Esophagus mucosa (tissue), 1 donor: Measurements from ENCODE around the gene SLC16A3. TPM values are rescaled to one million over a fixed set of nuclear protein-coding genes. Genes with fewer than 3 reads are reported as not detected.
A peak's percentile ranks its signal among the peaks of the same experiment; 100 is the strongest.

Experiments
- ATAC-seq: fragments of 200-7000 bp; cut with Tn5 transposase; one replicate; pipeline ENCODE4 v1.9.1; 2020
- total RNA-seq: library from RNA; stranded (reverse); gene quantifications from one replicate; pipeline ENCODE4 v1.2.4, GENCODE V29; 2023
- donor health status: DM: yes; HTN: yes; CAD: no.

The SLC16A3 gene
- total RNA-seq, 1 donor from 2014 or later = 50.0 TPM

DNA sequence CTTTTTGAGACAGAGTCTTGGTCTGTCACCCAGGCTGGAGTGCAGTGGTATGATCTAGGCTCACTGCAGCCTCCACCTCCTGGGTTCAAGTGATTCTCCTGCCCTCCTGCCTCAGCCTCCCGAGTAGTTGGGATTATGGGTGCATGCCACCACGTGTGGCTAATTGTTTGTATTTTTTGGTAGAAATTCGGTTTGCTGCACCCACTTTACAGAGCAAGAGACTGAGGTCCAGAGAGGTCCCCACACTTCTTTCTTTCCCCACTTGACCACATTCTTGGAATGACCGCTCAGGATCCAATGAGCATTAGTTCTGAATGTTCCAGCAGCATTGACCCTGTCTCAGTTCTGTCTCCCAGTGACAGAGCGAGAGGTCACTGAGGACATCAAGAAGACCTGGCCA, 5.3 kb upstream of the SLC16A3 start:
- no peak for ATAC-seq

DNA sequence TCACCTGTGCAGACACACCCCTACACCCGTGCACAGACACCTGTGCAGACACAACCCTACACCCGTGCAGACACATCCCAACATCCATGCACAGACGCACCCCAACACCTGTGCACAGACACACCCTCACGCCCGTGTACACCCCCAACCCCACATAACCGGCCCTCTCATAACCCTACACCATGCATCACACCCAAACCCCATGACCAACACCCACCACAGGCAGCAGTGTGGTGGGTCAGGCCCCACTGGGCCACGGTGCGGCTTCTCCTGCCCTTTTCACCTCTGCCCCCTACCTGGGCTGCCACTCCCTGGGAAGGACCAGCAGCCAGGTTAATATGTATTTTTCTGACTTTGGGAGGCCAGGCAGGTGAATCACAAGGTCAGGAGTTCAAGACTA, 4.2 kb upstream of the SLC16A3 start:
- no peak for ATAC-seq

DNA sequence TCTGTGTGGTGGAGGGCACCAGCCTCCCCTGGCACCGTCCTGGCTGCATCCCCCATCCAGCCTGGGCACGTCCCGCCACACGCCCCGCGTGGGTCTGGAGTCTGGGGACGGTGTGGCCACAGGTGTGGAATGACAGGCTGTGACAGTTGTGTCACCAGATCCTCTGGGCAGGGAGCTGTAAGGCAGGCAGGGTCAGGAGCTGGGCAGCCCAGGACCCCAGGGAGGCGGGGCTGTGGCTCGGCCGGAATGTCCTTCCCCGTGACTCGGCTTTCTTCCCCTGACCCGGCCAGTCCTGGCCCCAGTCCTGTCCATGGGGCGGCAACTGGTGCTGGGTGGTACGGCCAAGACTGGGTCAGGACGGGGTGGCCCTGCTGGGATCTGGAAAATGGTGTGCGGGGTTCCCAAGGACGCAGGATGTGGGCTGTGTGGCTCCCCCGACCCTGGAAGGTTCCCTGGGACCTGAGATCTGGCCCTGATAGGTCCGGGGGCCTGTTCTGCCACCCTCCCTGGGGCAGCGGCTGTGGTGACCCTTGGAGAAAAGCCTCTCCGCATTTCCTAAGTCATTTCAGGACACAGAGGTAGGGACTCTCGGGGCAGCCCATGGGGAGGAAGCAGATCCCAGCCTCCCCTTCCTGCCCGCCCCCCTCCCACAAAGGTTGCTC, 3.3 kb upstream of the SLC16A3 start:
- ATAC-seq = no peak

DNA sequence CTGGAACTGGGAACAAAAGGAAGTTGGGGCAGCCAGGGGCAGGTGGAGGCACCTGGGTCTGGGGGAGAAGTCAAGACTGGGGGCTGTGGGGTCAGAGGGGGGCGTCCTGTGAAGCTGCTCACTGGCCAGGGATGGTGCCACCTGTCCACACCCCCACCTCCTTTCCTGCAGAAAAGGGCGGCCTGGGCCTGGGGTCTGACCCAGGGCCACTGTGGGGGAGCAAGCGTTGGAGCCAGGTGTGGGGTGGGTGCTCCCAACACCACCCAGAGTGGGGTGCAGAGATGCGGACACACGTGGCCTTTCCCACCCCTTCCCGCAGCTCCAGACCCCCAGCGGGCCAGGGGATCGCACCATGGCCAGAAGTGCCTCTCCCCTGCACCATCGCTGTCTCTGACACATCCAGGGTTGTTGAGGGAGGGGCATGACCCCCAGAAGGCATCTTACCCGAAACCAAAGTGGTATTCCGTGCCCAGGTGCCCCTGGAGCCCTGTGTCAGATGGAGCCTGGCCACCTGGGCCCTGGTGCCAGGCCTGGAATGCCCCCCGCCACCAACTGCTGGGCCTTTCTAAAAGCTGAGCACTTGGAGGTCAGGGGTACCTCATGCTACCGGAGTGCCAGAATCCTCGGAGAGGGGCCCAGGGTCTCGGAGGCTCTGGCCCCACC, 2.6 kb upstream of the SLC16A3 start:
- no peak for ATAC-seq

DNA sequence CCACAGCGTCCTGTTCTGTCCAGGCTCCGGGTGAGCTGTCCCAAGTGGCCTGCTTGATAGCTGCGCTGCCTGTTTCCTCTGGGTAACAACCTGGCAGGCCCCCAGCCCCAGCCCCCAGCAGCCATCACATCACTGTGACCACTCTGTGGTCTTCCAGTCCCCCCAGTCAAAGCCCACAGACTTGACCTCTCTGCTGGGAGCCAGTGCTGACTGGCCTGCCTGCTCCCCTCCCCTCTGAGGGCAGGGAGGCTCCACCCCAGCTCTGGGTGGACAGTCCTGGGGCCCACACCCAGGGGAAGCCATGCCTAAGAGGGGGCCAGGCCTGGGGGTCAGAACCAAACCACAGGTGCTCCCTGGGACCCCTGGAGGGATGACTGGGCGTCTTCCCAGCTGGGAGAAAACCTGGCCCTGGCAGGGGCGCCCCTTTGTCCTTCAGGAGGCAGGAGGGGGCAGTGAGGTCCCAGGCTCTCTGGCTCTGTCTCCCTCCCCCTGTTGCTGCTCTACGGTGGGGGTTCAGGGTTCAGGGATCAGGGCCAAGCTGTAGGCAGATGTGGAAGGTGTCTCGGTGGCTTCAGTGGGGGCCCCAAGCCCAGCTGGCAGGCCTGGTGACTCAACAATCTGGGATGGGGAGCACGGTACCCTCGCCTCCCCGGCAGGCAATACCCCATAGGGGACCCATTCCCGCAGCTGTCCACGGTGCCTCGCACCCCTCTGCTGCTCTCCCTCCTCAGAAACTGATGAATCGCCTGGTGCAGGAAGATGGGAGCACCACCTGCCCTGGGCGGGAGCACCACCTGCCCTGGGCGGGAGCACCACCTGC, 1.8 kb upstream of the SLC16A3 start:
- no peak for ATAC-seq

DNA sequence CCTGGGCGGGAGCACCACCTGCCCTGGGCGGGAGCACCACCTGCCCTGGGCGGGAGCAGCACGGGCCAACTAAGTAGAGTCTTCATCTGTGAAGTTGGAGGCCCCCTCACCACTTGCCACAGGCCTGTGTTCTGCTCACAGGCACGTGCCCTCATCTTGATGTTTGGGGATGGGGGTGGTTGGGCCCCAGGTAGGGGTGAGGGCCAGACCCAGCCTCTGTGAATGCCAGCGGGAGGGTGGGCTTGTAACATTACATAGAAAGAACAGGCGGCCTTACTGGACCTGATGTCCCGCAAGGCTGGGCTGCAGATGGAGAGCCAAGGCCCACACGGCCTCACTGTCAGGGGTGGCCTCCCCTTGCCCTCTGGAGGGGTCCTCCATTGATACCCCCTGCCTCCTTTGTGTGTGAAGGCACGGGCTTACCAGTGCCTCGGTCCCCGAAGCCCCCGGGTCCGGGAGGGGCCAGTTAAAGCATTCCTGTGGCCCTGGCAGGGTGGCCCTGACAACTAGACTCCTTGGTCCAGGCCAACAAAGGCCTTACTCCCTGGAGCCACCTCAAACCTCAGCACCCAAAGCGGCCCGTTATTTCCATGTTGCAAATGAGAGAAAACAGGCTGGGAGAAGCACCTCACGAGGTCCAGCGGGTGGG, 1.1 kb upstream of the SLC16A3 start:
- ATAC-seq = no peak

DNA sequence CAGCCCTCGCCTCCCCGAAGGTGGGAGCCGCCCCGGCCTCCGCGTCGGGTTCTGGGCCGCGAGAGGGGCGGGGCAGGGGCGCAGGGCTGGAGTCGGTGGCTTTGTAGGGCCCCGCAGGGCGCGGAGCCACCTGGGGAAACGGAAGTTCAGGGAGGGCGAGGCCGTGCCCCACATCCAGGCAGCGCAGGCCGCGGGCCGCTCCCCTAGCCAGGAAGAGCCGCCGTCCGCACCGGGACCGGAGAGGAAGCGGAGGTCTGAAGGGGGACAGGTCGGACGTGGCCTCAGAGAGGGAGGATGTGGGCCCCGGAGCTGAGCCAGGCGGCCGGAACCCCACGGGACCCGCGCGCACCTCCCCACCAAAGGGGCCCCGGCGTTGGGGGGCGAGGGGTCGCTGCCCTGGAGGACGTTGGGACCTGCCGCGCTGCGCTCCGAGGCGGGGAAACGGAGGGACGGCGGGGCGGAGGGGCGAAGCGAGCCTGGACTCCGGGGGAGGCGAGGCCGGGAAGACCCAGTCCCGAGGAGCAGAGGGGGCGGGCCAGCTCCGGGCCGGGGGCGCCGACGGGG, 482 bp upstream of the SLC16A3 start:
- ATAC-seq = peak; percentile 24

DNA sequence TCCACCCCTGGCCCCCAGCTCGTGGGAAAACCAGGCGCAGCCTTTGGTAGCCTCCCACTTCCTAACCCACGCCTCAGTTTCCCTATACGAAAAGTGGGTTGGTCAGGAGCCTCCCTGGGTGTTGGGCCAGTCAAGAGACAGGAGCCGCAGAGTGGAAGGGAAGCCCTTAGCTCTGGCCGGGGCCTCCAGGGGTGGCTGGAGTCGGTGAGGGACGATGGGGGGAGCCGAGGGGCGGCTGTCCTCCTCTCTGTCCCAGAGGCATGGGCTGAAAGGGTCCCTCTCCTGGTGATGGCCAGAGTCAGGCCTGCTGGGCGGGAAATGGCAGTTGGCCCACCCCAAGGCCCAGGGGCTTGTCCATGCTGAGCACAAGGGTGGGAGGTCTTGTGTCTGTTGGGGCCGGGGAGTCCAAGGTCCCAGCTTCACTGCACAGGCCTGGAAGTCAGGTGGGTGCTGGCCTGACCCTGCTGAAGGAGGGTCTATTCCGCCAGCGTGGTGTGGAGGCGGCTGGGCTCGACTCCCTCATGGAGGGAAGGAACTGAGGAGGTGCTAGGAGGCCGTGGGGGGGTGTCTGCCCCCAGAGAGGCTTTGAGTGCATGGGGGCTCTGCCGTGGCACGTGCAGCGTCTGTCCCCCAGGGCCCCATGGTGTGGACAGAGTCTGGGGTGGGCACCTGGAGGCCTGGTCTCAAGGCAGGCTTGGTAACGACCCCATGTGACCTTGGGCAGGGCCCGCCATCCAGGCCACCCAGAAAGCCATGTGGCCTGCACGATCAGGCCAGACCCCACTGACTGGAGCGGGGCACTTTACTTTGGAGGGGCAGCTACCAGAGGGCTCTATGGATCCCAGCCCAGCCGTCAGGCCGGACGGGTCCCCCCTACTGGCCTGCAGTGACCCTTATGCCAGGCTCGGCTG, 1.1 kb downstream of the SLC16A3 start:
- ATAC-seq = no peak

DNA sequence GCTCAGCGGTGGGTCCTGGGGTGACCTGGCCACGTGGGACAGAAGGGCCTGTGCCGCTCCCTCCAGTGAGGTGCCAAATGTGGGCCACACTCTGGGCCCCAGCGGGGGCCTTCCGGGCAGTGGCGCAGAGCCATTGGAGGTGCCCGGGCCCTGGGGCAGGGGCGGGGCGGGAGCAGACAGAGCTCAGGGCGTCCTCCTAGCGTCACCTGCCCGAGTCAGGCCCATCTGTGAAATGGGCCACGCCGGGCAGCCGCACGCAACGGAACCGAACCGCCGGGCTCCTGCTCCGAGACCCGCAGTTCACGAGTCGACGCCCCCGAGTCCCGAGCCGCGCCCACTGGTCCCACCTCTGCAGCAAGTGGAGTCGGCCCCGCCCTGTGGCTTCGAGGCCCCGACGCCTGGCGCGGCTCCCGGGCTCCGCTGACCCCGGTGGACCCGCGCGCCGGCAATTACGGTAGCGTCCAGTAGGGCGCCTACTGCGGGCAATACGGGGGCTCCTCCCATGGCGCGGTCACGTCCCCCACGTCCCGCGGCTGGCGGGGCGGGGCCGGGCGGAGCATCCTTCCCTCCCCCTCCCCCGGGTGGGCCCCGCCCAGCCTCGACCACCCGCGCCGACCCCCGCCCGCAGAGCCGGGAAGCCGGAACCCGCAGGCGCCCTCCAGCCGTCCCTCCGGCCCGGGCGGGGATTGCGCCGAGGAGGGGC, 1.9 kb downstream of the SLC16A3 start:
- peak; percentile 34 for ATAC-seq

DNA sequence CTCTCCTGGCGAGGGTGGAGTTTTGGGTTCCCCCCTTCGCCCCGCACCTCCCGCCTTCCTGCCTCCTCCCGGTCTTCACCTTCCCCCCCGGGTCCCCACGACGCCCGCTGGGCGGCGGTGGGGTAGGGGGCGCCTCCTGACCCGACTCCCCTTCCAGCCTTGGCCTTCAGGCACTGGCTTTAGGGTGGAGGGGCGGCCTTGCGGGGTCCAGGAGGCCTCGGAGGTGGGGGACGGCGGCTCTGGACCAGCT, 2.4 kb downstream of the SLC16A3 start:
- no peak for ATAC-seq

DNA sequence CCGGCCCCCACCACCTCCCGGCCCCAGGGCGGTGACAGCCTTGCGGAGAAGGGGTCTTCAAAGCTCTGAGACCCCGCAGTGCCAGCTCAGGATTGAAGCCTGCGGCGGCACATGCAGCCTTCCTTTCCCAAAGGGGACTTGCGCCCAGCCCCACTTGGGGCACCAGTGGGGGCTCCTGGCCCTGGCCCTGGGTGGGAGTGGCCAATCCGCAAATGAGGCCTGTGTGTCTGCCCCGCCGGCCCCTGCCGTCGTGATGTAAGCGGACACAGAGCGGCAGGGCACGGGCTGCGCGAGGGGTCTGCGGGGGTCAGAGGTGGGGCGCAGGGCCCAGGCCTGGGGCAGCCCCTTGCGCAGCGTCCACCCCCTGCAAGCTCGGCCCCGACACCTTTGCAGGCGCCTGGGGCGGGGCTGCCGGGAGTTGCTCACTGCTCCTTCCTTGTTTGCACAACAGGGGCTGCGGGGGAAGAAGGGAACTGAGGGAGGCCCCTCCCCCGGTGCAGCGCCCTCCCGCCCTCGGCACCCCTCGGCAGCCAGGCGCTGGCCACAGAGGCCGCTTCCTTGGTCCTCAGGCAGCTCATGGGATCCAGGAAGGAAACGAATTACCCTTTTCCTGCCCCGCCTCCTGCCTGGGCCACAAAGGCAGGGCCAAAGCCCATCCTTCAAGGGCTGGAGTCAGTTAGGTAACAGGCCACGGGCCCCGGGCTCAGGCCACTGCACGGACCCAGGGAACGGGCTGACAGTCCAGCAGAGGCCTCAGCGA, 2.9 kb downstream of the SLC16A3 start:
- peak; percentile 10 for ATAC-seq

DNA sequence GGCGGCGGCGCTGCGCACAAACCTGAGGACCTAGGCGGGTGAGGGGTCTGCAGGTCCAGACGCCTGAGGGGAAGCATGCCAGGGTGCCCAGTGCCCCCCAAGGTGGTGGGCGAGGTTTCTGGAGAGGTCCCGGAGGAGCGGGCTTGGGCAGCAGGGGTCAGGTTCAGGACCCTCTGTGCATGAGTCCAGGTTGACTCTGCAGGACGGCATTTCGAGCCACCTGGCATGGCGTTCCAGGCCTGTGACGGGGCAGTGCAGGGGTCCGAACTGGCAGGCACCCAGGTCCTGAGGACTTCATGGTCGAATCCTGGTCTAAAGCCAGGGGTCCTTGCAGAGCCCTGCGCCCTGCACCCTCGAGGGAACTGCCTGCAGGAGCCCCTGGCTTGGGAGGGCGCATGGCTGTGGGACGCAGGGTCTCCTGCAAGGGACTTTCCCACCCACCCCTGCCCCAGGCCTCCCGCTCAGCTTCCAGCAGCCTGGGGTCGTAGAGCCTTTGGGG, 3.5 kb downstream of the SLC16A3 start:
- ATAC-seq = no peak

DNA sequence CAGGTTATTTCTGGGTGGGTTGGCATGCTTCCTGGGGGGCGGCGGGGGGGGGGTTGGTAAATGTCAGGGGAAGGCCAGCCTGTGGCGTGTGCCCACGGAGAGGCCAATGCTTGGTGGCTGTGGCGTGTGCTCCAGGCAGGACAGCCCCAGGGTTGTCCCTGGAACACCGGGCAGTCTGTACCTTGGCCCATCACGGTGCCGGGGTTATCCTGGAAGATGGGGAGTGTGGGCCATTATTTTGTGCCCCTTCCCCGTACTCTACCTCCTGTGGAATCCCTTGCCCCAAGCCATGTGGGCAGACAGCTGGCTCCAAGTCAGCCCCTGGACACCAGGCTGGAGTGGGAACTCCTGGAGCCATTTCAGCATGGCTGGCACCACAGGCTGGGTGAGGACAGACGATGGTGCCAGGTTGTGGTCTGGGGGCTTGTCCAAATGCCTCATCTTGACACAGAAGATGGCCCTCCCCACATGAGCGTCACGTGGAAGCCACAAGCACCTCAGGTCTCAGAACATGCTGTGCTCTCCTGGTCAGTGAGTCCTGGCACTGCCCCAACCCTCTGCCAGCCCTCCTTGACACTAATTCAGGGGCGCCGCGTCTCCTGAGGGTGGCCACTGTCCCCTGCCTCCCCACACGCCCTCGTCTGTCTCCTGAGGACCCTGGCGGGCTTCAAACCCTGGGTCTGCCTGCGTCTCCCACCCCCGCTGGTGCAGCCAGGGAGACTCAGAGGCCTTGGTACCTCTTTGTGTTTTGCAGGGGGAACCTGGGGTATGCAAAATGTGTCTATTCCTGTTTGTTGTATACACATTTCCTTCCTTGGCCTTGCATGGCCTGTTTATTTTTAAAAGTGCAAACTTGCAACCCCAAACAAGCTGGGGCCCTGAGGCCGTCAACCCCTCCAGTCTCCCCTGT, 4.3 kb downstream of the SLC16A3 start:
- ATAC-seq = no peak

DNA sequence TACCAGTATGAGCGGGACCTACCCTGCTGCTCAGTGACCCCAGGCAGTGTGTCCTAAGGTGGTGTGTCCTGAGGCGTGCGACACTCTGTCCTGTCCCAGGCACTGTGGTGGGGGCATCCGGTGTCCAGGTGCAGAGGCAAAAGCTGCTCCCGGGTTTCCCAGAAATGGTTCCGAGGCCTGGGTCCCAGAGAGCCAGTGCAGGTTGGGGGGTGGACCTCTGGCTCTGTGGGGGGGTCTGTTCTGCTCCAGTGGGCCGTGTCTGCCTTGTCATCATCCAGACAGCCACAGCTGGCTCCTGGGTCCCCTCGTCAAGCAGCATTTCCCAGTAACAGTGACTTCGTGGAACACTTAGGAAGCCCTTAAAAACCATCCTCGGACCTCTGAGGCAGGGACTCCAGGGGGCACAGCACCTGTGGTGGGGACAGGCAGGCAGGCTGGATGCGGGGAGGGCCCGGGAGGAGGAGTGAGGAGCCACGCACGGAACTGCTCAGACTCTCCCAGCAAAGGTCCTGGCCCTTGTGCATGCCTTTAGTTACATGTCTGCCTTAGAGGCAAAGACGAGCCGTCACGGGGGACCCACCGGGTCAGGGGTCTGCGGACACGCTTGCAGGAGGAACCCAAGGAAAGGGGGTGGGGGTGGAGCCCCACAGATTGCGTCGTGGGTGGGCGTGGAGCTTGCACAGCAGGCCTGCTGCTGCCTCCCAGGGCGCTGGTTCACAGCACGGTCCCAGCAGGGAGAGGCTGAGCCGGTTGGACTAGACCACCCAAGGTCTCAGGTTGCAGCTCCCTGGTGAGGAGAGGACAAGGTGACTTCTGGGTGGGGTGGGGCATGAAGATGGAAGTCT, 5.6 kb downstream of the SLC16A3 start:
- ATAC-seq = peak; percentile 7

DNA sequence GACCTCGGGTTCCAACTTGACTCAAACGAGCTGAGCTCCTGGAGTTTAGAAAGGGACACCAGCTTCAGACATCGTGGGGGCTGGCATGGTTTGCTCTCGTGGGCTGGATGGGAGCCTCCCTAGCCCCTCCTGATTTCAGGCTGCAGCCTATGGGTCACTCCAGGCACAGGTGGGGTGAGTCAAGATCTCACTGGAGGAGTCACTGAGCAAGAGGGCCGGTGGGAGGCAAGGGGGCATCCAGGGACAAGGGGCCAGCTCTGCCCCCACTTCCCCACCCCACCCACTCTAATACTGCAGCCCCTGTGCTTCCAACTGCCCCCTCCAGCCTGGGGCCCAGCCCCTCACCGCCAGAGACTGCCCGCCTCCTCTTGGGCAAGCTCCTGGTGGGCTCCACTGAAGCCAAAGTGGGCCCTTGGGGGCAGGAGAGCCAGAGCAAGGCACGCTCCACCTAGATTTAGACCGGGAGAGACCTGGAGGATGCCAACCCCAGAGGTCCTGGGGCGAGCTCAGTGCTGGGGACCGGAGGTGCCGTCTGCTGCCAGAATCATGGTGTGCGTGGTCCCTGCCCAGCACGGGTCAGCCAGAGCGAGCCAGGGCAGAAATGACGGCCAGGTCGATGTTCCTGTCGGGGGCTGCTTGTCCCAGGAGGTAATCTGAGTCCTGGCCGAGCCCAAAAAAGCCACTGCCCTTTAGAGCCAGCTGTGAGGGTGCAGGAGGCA, 6.4 kb downstream of the SLC16A3 start:
- ATAC-seq = no peak

DNA sequence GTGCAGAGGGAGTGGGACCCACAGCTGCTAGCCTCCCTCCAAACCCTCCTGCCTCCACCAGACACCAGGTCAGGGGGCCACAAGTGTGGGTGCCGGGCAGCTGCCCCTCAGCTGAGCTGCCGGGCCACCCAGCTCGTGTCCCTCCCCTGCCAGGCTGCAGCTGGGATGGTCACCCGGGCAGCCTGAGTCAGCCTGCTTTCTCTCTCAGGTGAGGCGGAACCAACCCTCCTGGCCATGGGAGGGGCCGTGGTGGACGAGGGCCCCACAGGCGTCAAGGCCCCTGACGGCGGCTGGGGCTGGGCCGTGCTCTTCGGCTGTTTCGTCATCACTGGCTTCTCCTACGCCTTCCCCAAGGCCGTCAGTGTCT, 6.9 kb downstream of the SLC16A3 start:
- ATAC-seq = peak; percentile 37

DNA sequence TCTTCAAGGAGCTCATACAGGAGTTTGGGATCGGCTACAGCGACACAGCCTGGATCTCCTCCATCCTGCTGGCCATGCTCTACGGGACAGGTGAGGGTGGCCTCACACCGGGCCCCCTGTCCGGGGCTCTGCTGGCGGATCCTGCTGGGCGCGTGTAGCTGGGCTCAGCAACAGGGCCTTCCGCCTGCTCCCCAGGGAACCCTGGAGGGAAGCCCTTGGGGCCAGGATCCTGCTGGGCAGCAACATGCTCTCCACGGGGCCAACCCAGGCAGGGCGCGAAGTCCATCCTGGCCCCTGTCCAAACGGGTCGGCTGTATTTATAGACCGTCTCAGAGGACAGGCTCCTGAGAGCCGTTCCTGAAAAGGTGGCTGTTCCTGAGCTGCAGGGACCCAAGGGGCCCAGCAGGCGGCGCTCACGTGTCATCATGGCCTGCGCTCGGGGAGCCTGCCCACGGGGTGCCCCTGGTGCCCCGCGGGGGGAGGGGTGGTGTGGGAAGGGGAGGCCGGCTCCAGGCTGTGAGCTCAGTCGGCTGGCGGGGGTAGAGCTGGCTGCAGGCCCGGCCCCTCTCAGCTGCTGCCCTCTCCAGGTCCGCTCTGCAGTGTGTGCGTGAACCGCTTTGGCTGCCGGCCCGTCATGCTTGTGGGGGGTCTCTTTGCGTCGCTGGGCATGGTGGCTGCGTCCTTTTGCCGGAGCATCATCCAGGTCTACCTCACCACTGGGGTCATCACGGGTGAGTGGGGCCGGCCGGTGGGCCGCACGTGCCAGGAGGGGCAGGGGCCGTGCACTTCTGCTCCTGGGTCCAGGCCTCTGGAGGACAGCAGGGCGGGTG, 7.5 kb downstream of the SLC16A3 start:
- ATAC-seq = peak; percentile 23
